Body of pancreas (tissue), 4 donors: Measurements from ENCODE around the gene ARHGEF28.

Experiments used
- POLR2A ChIP-seq, 3 donors: fragments of 450-650 bp; IDR thresholded peaks; one replicate each; pipeline ENCODE4 v1.6.1; 2016; ENCODE audit warnings: antibody characterized with exemption in 3 of 3, mild to moderate bottlenecking in 2 of 3
- TF ChIP-seq, protein P1 (sequence below), 7 experiments: fragments of 450-650 bp in 4 of 7; fragments of 200-600 bp in 3 of 7; sonication (generic) in 3 of 7; IDR thresholded peaks; one replicate each; pipeline ENCODE4 v1.5.1; 2016 to 2019; ENCODE audit warnings: antibody characterized with exemption in 7 of 7

DNA sequence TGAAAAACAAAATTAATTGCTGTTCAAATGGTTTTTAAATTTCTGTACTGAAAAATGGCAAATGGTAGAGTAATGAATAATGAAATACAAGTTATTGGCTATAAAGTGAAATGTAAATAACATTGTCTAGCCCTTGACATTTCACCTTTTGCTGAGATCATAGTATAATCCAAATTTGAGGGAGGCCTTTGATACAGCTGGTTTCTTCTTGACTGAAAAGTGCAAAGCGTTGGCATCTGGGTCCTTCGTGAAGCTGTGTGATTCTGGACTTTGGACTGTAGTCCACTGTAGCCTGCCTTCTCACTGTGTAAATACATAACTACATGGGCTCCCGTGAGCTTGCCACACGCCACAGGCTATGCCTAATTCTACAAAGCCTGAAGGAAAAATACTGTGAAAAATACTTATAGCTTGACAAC is 52.3 kb downstream of the ARHGEF28 start:
- TF ChIP-seq, protein P1, sequence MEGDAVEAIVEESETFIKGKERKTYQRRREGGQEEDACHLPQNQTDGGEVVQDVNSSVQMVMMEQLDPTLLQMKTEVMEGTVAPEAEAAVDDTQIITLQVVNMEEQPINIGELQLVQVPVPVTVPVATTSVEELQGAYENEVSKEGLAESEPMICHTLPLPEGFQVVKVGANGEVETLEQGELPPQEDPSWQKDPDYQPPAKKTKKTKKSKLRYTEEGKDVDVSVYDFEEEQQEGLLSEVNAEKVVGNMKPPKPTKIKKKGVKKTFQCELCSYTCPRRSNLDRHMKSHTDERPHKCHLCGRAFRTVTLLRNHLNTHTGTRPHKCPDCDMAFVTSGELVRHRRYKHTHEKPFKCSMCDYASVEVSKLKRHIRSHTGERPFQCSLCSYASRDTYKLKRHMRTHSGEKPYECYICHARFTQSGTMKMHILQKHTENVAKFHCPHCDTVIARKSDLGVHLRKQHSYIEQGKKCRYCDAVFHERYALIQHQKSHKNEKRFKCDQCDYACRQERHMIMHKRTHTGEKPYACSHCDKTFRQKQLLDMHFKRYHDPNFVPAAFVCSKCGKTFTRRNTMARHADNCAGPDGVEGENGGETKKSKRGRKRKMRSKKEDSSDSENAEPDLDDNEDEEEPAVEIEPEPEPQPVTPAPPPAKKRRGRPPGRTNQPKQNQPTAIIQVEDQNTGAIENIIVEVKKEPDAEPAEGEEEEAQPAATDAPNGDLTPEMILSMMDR (IDR thresholded peaks at IDR 0.05): peak in 1 of 7 experiments; percentile 4
- no peak for TF ChIP-seq POLR2A (IDR thresholded peaks at IDR 0.05)
